MM.1S (cell line): ENCODE results near the gene AKTIP.
"Not testable (repeated sequence)": the region's sequence is repeated elsewhere in the genome, so short reads cannot be mapped to it uniquely, and the experiment has no call there.

Experiments
- CTCF ChIP-seq: fragments of 300-600 bp; sonication (generic); IDR thresholded peaks from 2 replicates; pipeline ENCODE4 v1.5.1; 2016; ENCODE audit warnings: antibody characterized with exemption, low read length, mixed read lengths
- EZH2 ChIP-seq: fragments of 300-600 bp; sonication (generic); optimal IDR thresholded peaks from 2 replicates; pipeline ENCODE3; 2017; ENCODE audit warnings: low read depth, mild to moderate bottlenecking, antibody characterized with exemption, low read length, mixed read lengths
- EZH2phosphoT487 ChIP-seq: fragments of 300-600 bp; sonication (generic); IDR thresholded peaks from 2 replicates; pipeline ENCODE4 v1.6.1; 2018; ENCODE audit warnings: antibody characterized with exemption, low read length

- TF ChIP-seq CTCF, EZH2, EZH2phosphoT487: not testable (repeated sequence)
Observed at GRCh38 chr16:53539759-53540718, 37.0 kb upstream of the AKTIP start.
